ENCODE measurements around the gene RTP3.
"Not testable (repeated sequence)": the region's sequence is repeated elsewhere in the genome, so short reads cannot be mapped to it uniquely, and the experiment has no call there.

Gene RTP3

GRCh38 chr3:46491089-46492070, 6.4 kb upstream of the RTP3 start:
- no peak for DNase-seq

GRCh38 chr3:46492890-46493547, 4.8 kb upstream of the RTP3 start:
- DNase-seq = no peak

- not testable (repeated sequence) for DNase-seq
Observed at GRCh38 chr3:46494491-46494890, 3.3 kb upstream of the RTP3 start.

GRCh38 chr3:46495901-46496456, 1.8 kb upstream of the RTP3 start:
- DNase-seq = no peak

- DNase-seq = no peak
Observed at GRCh38 chr3:46496746-46497555, 825 bp upstream of the RTP3 start.

- DNase-seq = no peak
Observed at GRCh38 chr3:46498916-46499519, 1.2 kb downstream of the RTP3 start.

- no peak for DNase-seq
Observed at GRCh38 chr3:46500656-46501635, 3.2 kb downstream of the RTP3 start.

- DNase-seq = no peak
Observed at GRCh38 chr3:46501702-46502101, 3.9 kb downstream of the RTP3 start.

GRCh38 chr3:46503200-46503874, 5.6 kb downstream of the RTP3 start:
- no peak for DNase-seq

GRCh38 chr3:46504789-46505188, 7.0 kb downstream of the RTP3 start:
- no peak for DNase-seq

- no peak for DNase-seq
Observed at GRCh38 chr3:46505953-46506352, 8.2 kb downstream of the RTP3 start.

GRCh38 chr3:46506526-46506925, 8.8 kb downstream of the RTP3 start:
- DNase-seq = no peak

GRCh38 chr3:46508850-46509591, 11.2 kb downstream of the RTP3 start:
- DNase-seq = no peak

GRCh38 chr3:46509661-46510187, 11.9 kb downstream of the RTP3 start:
- no peak for DNase-seq

GRCh38 chr3:46512191-46512749, 14.5 kb downstream of the RTP3 start:
- no peak for DNase-seq

- DNase-seq = no peak
Observed at GRCh38 chr3:46516521-46516920, 18.7 kb downstream of the RTP3 start.

- DNase-seq = no peak
Observed at GRCh38 chr3:46517016-46517783, 19.4 kb downstream of the RTP3 start.

GRCh38 chr3:46517784-46518181, 20.0 kb downstream of the RTP3 start:
- no peak for DNase-seq

All from activated gamma-delta T cell (primary cell).